ENCODE data around the gene NIPA2.

Gene NIPA2

GRCh38 chr15:22903961-22904534 lies 65.6 kb downstream of the NIPA2 start:
- no peak for DNase-seq

DNA sequence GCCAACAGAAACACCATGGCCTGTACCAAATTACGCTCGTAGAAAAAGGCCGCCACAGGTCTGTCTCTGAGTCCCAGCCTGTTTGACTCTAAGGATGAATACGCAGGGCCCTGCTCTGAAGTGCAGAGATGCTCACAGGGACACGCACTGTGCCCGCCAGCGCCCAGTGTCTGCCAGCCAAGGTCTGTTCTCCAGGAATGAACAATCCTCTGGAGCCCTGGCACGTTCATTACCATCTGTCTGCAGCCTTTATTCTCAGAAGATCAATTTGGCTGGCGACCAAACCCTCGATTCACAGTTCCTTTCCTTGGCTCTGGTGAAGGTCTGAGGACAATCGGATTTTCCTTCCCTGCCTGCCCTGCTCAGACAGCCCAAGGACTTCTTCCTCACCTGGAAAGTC lies 66.3 kb downstream of the NIPA2 start:
- DNase-seq, result no peak

DNA sequence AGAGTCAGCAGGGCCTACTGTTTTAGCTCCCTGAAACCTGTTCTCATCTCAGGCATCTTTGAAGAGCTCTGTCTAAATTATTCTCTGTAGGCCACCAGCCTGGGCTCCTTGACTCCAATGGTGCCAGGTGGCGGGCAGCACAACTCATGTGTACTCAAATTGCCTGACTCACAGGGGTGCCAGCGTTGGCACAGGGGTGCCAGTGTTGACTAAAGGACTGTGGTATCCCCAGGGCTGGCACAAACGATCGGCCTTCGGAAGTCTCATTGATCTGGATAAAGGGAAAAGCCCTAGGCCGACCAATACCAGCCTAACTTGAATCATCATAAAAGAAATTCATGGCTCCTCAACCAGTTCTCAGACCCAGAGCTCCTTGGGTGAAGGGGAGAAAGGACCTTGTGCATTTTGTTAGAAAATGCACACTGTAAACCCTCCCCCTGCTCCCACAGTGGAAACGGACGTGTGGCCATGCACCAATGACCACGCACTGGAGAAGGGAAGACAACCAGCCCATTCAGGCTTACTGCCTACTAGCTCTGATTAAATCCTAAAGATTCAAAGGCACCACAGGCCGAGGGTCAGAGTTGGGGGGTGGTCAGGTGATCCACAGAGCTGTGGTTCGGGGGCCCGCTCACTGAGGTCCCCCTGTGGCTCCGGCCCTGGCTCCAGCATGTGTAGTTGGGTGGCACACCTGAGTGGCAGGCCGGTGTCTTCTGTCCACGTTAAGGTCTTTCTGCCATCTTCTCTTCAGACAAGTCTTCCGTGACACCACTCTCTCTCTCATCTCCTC lies 68.9 kb downstream of the NIPA2 start:
- DNase-seq, result no peak

GRCh38 chr15:22908830-22909229 lies 70.4 kb downstream of the NIPA2 start:
- DNase-seq, result no peak

- DNase-seq, result no peak
Observed at GRCh38 chr15:22911306-22911705, 72.8 kb downstream of the NIPA2 start.

DNA sequence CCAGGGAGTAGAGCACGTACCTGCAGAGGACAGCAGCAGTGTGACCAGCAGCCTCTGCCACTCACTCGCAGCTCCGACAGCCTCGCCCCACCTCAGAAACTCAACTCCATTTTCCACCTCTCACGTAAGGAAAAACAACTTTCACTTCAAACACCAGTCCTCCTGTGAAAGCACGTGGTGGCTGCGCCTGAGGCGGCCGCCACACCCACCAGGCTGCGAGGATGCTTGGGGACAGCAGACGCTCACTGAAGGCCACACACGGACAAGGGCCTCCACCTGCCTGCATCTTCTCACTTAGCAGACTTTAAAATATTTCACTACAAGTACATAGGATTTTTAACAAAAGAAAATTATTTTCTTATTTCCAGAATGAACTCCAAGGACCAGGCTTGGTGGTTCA lies 73.8 kb downstream of the NIPA2 start:
- no peak for DNase-seq

DNA sequence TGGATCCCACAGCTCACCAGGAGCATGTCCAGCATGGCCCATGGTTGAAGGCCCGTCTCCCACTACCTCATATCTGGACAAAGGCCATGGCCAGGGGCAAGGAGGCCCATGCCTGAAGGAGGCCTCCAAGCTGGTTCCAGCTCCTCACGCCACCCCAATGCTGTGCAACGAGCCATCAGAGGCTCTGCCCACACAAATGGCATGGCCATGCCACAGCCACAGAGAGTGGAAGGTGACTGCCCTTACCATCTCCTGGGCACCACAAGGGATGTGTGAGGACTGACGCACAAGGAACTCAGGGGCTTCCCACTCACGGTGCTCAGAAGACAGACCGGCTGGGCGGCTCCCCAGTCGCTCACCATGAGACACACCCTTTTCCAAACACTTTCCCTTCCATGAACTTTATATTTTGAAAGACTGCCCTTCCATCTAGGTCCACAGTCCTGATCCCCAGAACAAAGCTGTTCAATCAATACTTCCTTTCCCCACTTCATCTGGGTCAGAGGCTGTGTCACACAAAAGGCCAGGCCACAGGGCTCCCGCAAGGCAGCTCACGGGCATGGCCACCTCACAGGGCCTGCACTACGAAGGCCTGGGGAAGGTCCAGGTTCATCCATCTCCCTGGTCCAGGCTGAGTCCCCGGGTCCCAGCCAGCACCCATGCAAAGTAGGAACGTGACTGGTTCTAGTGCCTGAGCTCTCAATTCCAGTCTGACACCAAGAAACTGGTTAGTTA lies 75.3 kb downstream of the NIPA2 start:
- no peak for DNase-seq

DNA sequence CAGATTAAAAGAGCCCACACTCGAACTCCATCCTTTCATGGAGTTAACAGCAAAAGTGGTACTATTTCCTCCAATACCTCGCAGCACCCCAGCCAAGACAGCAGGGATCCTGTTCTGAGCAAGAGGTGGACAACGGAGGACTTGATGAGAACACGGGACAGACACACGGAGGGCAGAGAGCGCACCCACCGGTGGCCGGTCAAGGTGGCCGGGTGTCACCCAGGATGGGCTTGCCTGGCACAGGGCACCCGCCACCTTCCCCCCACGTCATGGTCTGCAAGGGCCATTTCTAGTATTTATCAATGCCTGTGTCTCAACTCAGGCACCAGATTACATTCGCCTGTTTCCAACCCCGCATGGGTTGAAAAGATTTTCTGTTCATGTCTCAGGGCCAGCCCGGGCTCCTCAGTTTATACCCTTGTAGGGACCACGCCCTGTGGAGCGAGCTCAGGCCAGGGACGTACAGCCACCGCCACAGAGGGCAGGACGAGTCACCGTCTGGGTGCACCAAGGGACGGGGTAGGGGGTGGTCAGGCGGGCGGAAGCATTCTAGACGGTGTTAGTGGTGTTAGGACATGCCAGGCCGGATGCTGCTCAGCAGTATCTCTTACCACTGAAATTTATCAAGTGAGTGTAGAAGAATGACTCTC lies 77.5 kb downstream of the NIPA2 start:
- DNase-seq, result no peak

DNA sequence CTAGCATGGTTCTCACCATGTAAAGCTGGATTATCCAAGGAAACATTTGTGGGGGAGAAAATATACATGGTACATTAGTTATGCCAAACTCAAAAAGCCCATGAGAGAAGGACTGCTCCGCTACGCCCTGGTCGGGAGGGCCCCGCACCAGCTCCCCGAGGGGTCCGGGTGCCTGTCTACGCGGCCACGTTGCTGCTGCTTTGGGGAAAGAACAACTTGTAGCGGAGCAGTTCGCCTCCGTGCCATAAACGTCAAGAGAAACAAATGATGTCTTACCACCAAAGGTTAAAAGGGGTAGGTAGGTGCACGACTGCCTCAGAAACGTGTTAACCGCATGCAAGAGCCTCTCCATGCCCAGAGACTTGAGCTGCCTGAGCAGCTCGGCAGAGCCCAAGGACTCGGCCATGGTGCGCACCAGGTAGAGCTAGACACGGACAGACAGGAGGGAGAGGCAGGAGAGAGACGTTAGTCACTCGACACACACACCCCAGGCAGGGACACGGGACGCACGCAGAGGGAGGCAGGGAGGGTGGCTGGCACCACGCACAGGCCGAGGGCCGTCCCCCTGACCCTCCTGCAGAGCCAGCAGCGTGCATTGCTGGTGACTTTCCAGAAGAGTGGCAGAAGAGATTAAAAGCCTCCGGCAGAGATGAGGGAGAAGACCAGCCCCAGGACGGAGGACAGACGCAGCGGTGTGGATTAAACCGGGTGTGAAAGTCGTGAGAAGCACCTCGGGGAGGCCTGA lies 78.3 kb downstream of the NIPA2 start:
- no peak for DNase-seq

- DNase-seq, result no peak
Observed at GRCh38 chr15:22917556-22917955, 79.1 kb downstream of the NIPA2 start.

Data from activated gamma-delta T cell treated with Interleukin-2 at 50 U/mL for 16 hours (primary cell).